ENCODE results near the gene EHF. TPM values are rescaled to one million over a fixed set of nuclear protein-coding genes. Genes with fewer than 3 reads are reported as not detected.

The EHF gene
- total RNA-seq, 1 experiment from 2014 or later: 37.0 TPM

GRCh38 chr11:34613015-34613414 is 7.9 kb upstream of the EHF start:
- DNase-seq: no peak
- no peak for ATAC-seq
- no peaks in the 10 kb centered on the region for H3F3A ChIP-seq (ENCODE audit: low read length, unreplicated experiment)
- H3K4me3 ChIP-seq (ENCODE audit: low read length): no peak overlapping the region
- intact Hi-C loops (cut with micrococcal nuclease): no loop called here
- H3K36me3 ChIP-seq (ENCODE audit: low read depth, low read length): no peaks in the 10 kb centered on the region
- H3K4me2 ChIP-seq (ENCODE audit: low read length): no peak overlapping the region
- H3K27ac ChIP-seq (ENCODE audit: low read length): no peak overlapping the region
- no peak overlapping the region for H2AFZ ChIP-seq (ENCODE audit: low read length)
- no peaks in the 10 kb centered on the region for H3K9me3 ChIP-seq (ENCODE audit: low read length)
- 0 out of 2 replicates have a peak, but pooled peaks cover 4% of the 10 kb centered on the region for H3K9me2 ChIP-seq (replicated peaks; ENCODE audit: low read length)
- no TSS peak for BruUV-seq (replicated peaks)
- TF ChIP-seq CTCF (conservative IDR thresholded peaks at IDR 0.05; ENCODE audit: low read depth, low read length) (no peak), EZH2 (IDR thresholded peaks at IDR 0.05; ENCODE audit: low read length, unreplicated experiment) (no peak), EZH2phosphoT487 (IDR thresholded peaks at IDR 0.05; ENCODE audit: borderline replicate concordance, low read length) (no peak)
- ChIA-PET POLR2A (ENCODE audit: unreplicated experiment) (no interaction called here), CTCF (no interaction called here)
- no peaks in the 10 kb centered on the region for H4K20me1 ChIP-seq (ENCODE audit: low read length)
- H3K27me3 ChIP-seq (ENCODE audit: low read length): no peaks in the 10 kb centered on the region
- H3K4me1 ChIP-seq (ENCODE audit: insufficient read depth, low read length): peaks cover 6% of the 10 kb centered on the region
- H3K79me2 ChIP-seq (ENCODE audit: low read length): no peaks in the 10 kb centered on the region
- H3K9ac ChIP-seq (ENCODE audit: low read length): no peak overlapping the region

- Histone ChIP-seq H3K36me3 (ENCODE audit: low read depth, low read length) (no peaks in the 10 kb centered on the region), H3K4me1 (ENCODE audit: insufficient read depth, low read length) (peaks cover 6% of the 10 kb centered on the region), H3K79me2 (ENCODE audit: low read length) (no peaks in the 10 kb centered on the region), H3K9me3 (ENCODE audit: low read length) (no peaks in the 10 kb centered on the region), H3K9me2 (replicated peaks; ENCODE audit: low read length) (0 out of 2 replicates have a peak, but pooled peaks cover 4% of the 10 kb centered on the region), H3F3A (ENCODE audit: low read length, unreplicated experiment) (no peaks in the 10 kb centered on the region), H3K4me2 (ENCODE audit: low read length) (no peak overlapping the region), H3K4me3 (ENCODE audit: low read length) (no peak overlapping the region), H3K27ac (ENCODE audit: low read length) (no peak overlapping the region), H3K27me3 (ENCODE audit: low read length) (no peaks in the 10 kb centered on the region), H3K9ac (ENCODE audit: low read length) (no peak overlapping the region), H4K20me1 (ENCODE audit: low read length) (no peaks in the 10 kb centered on the region), H2AFZ (ENCODE audit: low read length) (no peak overlapping the region)
- ATAC-seq (no peak), DNase-seq (no peak)
- POLR2A ChIA-PET (ENCODE audit: unreplicated experiment): no interaction called here
- no peak for TF ChIP-seq EZH2 (IDR thresholded peaks at IDR 0.05; ENCODE audit: low read length, unreplicated experiment)
- no peak for TF ChIP-seq CTCF (conservative IDR thresholded peaks at IDR 0.05; ENCODE audit: low read depth, low read length)
- TF ChIP-seq EZH2phosphoT487 (IDR thresholded peaks at IDR 0.05; ENCODE audit: borderline replicate concordance, low read length): no peak
- BruUV-seq (replicated peaks): no TSS peak
- CTCF ChIA-PET: no interaction called here
- intact Hi-C loops (cut with micrococcal nuclease): no loop called here
Observed at GRCh38 chr11:34613552-34614056, 7.3 kb upstream of the EHF start.

GRCh38 chr11:34614344-34615104 is 6.4 kb upstream of the EHF start:
- peaks cover 2% of the 10 kb centered on the region for H3K4me1 ChIP-seq (ENCODE audit: insufficient read depth, low read length)
- no peak overlapping the region for H3K27ac ChIP-seq (ENCODE audit: low read length)
- ChIA-PET CTCF (no interaction called here), POLR2A (ENCODE audit: unreplicated experiment) (no interaction called here)
- H3K36me3 ChIP-seq (ENCODE audit: low read depth, low read length): no peaks in the 10 kb centered on the region
- DNase-seq: no peak
- no peak overlapping the region for H3K4me2 ChIP-seq (ENCODE audit: low read length)
- no TSS peak for BruUV-seq (replicated peaks)
- no peak overlapping the region for H3K4me3 ChIP-seq (ENCODE audit: low read length)
- H3K27me3 ChIP-seq (ENCODE audit: low read length): no peaks in the 10 kb centered on the region
- H3F3A ChIP-seq (ENCODE audit: low read length, unreplicated experiment): no peaks in the 10 kb centered on the region
- ATAC-seq: no peak
- intact Hi-C loops (cut with micrococcal nuclease): no loop called here
- H3K79me2 ChIP-seq (ENCODE audit: low read length): no peaks in the 10 kb centered on the region
- no peak overlapping the region for H3K9ac ChIP-seq (ENCODE audit: low read length)
- TF ChIP-seq CTCF (conservative IDR thresholded peaks at IDR 0.05; ENCODE audit: low read depth, low read length) (no peak), EZH2 (IDR thresholded peaks at IDR 0.05; ENCODE audit: low read length, unreplicated experiment) (no peak), EZH2phosphoT487 (IDR thresholded peaks at IDR 0.05; ENCODE audit: borderline replicate concordance, low read length) (no peak)
- no peaks in the 10 kb centered on the region for H3K9me3 ChIP-seq (ENCODE audit: low read length)
- no peaks in the 10 kb centered on the region for H4K20me1 ChIP-seq (ENCODE audit: low read length)
- H3K9me2 ChIP-seq (replicated peaks; ENCODE audit: low read length): 0 out of 2 replicates have a peak, but pooled peaks cover 4% of the 10 kb centered on the region
- H2AFZ ChIP-seq (ENCODE audit: low read length): no peak overlapping the region
